ENCODE measurements around the gene CTU1.

Gene CTU1

DNA sequence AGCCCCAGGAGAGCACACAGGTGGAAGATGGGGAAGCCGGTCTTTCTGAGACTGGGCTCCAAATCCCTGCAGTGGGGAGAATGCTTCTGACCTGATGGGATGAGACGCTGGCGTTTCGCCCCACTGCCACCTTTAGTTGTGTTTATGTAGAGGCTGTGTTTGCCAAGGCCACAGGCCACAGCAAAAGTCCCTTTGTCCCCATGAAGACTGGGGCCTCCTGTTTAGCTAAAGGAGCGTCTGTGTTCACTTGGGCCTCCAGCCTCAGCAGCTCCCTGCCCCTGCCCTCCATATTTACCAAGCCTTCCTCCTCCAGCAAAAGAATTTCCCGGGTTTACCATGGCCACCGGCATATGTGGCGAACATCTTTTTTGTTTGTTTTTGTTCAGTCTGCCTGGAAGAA lies 15.1 kb downstream of the CTU1 start:
- H3K4me3 ChIP-seq (ENCODE audit: low read depth, low read length), result no peak overlapping the region
- TF ChIP-seq, protein P1, sequence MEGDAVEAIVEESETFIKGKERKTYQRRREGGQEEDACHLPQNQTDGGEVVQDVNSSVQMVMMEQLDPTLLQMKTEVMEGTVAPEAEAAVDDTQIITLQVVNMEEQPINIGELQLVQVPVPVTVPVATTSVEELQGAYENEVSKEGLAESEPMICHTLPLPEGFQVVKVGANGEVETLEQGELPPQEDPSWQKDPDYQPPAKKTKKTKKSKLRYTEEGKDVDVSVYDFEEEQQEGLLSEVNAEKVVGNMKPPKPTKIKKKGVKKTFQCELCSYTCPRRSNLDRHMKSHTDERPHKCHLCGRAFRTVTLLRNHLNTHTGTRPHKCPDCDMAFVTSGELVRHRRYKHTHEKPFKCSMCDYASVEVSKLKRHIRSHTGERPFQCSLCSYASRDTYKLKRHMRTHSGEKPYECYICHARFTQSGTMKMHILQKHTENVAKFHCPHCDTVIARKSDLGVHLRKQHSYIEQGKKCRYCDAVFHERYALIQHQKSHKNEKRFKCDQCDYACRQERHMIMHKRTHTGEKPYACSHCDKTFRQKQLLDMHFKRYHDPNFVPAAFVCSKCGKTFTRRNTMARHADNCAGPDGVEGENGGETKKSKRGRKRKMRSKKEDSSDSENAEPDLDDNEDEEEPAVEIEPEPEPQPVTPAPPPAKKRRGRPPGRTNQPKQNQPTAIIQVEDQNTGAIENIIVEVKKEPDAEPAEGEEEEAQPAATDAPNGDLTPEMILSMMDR (IDR thresholded peaks at IDR 0.05; ENCODE audit: insufficient read depth, low read depth, low read length, missing control alignments), result no peak
- DNase-seq (ENCODE audit: low read depth), result no peak

DNA sequence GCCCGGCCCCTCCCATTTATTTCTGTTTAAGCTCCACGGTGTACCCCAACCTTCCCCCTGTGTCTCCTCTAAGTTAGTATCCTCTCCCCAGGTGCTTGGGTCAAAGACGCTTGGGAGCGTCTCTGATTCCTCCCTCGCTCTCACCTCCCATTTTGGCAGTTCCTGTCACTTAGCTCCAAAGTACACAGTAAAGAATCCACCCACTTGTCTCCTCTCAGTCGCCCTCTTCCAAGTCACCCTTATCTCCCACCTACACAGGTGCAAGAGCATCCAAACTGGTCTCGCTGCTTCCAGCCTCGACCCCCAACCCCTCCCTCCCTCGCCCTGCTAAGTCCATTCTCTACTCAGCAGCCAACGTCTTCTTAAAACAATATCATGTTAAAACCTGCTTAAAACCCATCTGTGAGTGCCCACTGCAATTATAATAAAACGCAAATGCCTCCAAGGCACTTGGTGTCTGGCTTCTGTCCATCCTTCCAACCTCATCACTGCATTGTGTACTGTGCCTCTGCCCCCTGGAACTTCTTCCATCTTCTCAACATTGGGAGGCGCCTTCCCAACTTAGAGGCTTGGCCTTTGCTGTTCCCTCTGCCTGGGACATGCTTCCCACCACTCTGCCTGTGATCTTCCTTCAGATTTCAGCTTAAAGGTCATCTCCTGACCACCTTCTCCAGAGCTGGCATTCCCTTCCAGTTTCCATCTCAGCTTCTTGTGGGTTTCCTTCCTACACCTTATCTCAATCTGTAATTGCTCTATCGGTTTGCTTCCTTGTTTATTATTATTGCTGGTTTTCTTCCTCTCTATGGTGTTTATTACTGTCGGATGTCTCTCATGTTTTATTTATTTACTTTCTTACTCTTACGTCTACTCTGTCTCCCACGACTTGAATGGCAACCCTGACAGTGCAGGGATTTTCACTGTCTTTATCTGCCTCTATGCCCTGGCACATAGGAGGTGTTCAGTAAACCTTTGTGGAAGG lies 16.0 kb downstream of the CTU1 start:
- no peak overlapping the region for H3K4me3 ChIP-seq (ENCODE audit: low read depth, low read length)
- TF ChIP-seq, protein P1 (IDR thresholded peaks at IDR 0.05; ENCODE audit: insufficient read depth, low read depth, low read length, missing control alignments), result no peak
- DNase-seq (ENCODE audit: low read depth), result no peak

DNA sequence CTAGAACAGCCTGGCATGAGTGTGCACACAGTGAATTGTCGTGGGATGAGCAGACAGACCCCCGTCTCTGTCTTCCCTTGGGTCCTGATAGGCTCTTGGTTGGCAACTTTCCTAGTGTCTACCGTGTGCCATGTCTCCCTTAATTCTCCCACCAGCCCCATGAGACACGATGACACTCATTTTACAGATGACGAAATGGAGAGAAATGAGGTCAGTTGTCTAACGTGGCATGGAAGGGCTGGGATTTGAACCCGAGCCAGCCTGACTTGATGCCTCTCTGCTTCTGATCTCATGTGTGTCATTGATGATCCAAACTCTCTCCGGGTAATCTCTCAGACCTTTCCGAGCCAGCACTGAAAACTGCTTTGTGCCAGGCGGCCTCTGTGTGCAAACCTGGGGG lies 17.1 kb downstream of the CTU1 start:
- H3K4me3 ChIP-seq (ENCODE audit: low read depth, low read length), result no peak overlapping the region
- no peak for DNase-seq (ENCODE audit: low read depth)
- TF ChIP-seq, protein P1 (IDR thresholded peaks at IDR 0.05; ENCODE audit: insufficient read depth, low read depth, low read length, missing control alignments), result no peak

DNA sequence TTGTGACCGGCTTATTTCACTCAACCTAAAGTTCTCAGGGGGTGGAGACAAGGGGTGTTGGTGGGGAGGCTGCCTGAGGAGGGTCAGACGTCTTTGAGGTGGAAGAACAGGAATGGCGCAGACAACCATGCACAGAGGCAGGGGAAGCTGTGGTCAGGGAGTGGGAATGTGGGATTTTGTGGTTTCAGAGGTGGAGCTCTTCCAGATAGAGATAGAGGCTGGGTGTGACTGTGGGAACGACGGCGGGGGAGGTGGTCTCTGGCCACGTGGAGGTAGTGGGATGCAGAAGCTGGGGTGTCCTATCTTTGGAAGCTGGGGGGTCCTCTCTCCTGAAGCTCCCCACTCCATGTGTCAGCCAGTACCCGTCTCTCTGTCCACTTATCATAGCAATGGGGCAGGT lies 17.7 kb downstream of the CTU1 start:
- TF ChIP-seq, protein P1 (IDR thresholded peaks at IDR 0.05; ENCODE audit: insufficient read depth, low read depth, low read length, missing control alignments), result no peak
- no peak for DNase-seq (ENCODE audit: low read depth)
- H3K4me3 ChIP-seq (ENCODE audit: low read depth, low read length), result no peak overlapping the region

DNA sequence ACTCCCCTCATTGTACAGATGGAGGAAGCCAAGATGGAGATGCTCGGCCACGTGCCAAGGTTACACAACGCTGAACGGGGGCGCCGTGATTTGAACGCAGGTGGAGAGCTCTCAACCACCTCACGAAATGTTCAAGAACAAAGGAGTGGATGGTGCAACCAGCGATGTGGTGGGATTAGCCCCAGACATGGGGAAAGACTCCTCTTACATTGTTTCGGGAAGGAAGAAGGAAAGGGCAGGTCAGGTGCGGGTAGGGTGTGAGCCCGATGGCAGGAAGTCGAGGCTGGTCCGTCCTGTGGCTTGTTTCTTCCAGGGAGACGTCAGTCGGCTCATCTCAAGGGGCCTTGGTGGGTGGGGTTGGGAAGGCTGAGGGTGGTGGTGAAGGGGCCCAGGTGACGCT lies 18.4 kb downstream of the CTU1 start:
- TF ChIP-seq, protein P1 (IDR thresholded peaks at IDR 0.05; ENCODE audit: insufficient read depth, low read depth, low read length, missing control alignments), result no peak
- no peak for DNase-seq (ENCODE audit: low read depth)
- H3K4me3 ChIP-seq (ENCODE audit: low read depth, low read length), result no peak overlapping the region

DNA sequence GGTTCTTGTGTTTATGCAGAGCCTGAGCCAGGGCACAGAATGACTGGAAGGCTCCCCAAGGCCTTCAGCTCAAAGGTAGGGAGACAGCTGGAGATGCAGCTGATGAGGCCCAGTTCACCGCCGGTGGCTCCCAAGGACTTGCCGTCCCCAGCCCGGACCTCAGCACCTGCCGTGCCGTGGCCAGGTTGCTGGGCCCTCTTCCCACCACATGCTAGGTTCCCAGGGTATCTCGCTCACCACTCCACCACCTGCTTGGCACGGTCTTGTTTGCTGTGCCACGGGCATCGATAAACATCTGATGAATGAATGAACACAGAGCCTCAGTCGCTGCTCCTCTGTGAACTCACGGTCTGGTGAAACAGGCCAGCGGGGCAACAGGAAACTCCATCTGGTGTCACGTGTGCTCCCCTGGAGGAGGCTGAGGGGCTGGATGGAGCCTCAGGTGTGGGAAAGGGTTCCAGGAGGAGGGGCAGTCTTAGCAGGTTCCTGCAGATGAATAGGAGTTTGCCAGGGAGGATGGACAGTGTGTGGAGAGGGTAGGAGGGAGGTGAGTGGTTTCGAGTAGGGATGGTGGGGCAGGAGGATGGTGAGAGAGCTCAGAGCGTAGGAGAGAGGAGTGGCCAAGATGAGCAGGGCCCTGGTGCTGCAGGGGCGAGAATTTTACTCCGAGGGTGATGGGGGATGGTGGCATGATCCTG lies 21.9 kb downstream of the CTU1 start:
- no peak for DNase-seq (ENCODE audit: low read depth)
- no peak overlapping the region for H3K4me3 ChIP-seq (ENCODE audit: low read depth, low read length)

More for the DNA sequence above, 21.9 kb downstream of the CTU1 start:
- TF ChIP-seq, protein P1 (IDR thresholded peaks at IDR 0.05; ENCODE audit: insufficient read depth, low read depth, low read length, missing control alignments), result no peak
